WTC11 (cell line): Measurements from ENCODE around the gene JSRP1. TPM values are rescaled to one million over a fixed set of nuclear protein-coding genes. Genes with fewer than 3 reads are reported as not detected.

ENCODE experiments used
- ATAC-seq: fragments of 200-7000 bp; cut with Tn5 transposase; 2 replicates; pipeline ENCODE4 v1.10.0; 2021; ENCODE audit warnings: mild to moderate bottlenecking, moderate library complexity
- CTCF ChIA-PET: fragments of 300-600 bp; sonication (Branson Sonifier 250); formaldehyde crosslinking; loops from one replicate; lab custom pipeline; 2021; ENCODE audit warnings: antibody characterized with exemption; lab: Charles Lee
- POLR2A ChIA-PET: fragments of 350-600 bp; sonication (Branson Sonifier 250); formaldehyde crosslinking; loops from one replicate; lab custom pipeline; 2021; ENCODE audit warnings: antibody characterized with exemption; lab: Charles Lee
- DNase-seq: peaks from one replicate; pipeline ENCODE4 v3.0.0; 2021; ENCODE audit warnings: low spot score
- H3K27ac Mint-ChIP-seq: 2 replicates; pipeline ENCODE4 v1.8.0; 2021; ENCODE audit warnings: mixed read lengths
- H3K27me3 Mint-ChIP-seq: 2 replicates; pipeline ENCODE4 v1.8.0; 2021; ENCODE audit warnings: low read depth, mild to moderate bottlenecking, moderate library complexity, mixed read lengths
- H3K36me3 Mint-ChIP-seq: 2 replicates; pipeline ENCODE4 v1.8.0; 2021; ENCODE audit warnings: mixed read lengths
- H3K4me1 Mint-ChIP-seq: 2 replicates; pipeline ENCODE4 v1.8.0; 2022; ENCODE audit warnings: mixed read lengths
- H3K4me3 Mint-ChIP-seq: 2 replicates; pipeline ENCODE4 v1.8.0; 2021; ENCODE audit warnings: mild to moderate bottlenecking, moderate library complexity, mixed read lengths
- H3K9me3 Mint-ChIP-seq: 2 replicates; pipeline ENCODE4 v1.8.0; 2021; ENCODE audit warnings: mixed read lengths
- ATF1 ChIP-seq: sonication (generic); formaldehyde crosslinking; IDR thresholded peaks from 2 replicates; pipeline ENCODE4 v1.8.1; 2023; ENCODE audit warnings: mild to moderate bottlenecking, moderate library complexity, missing genetic modification reagents
- ATF6 ChIP-seq: sonication (generic); formaldehyde crosslinking; IDR thresholded peaks from 2 replicates; pipeline ENCODE4 v1.8.1; 2023; ENCODE audit warnings: mild to moderate bottlenecking, missing genetic modification reagents
- CREB1 ChIP-seq: sonication (generic); formaldehyde crosslinking; IDR thresholded peaks from 2 replicates; pipeline ENCODE4 v1.8.0; 2023; ENCODE audit warnings: mild to moderate bottlenecking, missing genetic modification reagents
- ETV6 ChIP-seq: sonication (generic); formaldehyde crosslinking; IDR thresholded peaks from 2 replicates; pipeline ENCODE4 v1.8.1; 2022; ENCODE audit warnings: mild to moderate bottlenecking, missing genetic modification reagents
- FOXJ3 ChIP-seq: sonication (generic); formaldehyde crosslinking; IDR thresholded peaks from 2 replicates; pipeline ENCODE4 v1.9.0; 2021; ENCODE audit warnings: missing genetic modification reagents, mild to moderate bottlenecking, borderline replicate concordance
- GTF2I ChIP-seq: fragments of 250-450 bp; sonication (Bioruptor Pico); conservative IDR thresholded peaks from 2 replicates; pipeline ENCODE4 v1.4.0; 2021; ENCODE audit warnings: mild to moderate bottlenecking
- JUN ChIP-seq: sonication (generic); formaldehyde crosslinking; IDR thresholded peaks from 2 replicates; pipeline ENCODE4 v1.8.0; 2023; ENCODE audit warnings: mild to moderate bottlenecking, missing genetic modification reagents
- MAX ChIP-seq: sonication (generic); formaldehyde crosslinking; IDR thresholded peaks from 2 replicates; pipeline ENCODE4 v1.8.0; 2022; ENCODE audit warnings: mild to moderate bottlenecking, missing genetic modification reagents
- MXD4 ChIP-seq: fragments of 250-450 bp; sonication (Bioruptor Pico); IDR thresholded peaks from 2 replicates; pipeline ENCODE4 v1.8.0; 2021; ENCODE audit warnings: mild to moderate bottlenecking, moderate library complexity, borderline replicate concordance
- SOX15 ChIP-seq: fragments of 250-450 bp; sonication (Bioruptor Pico); IDR thresholded peaks from 2 replicates; pipeline ENCODE4 v1.9.0; 2021; ENCODE audit warnings: mild to moderate bottlenecking
- TCF7 ChIP-seq: sonication (generic); formaldehyde crosslinking; IDR thresholded peaks from 2 replicates; pipeline ENCODE4 v1.8.0; 2022; ENCODE audit warnings: mild to moderate bottlenecking, low read depth, missing genetic modification reagents, moderate library complexity
- ZBTB21 ChIP-seq: sonication (generic); formaldehyde crosslinking; IDR thresholded peaks from 2 replicates; pipeline ENCODE4 v1.8.1; 2023; ENCODE audit warnings: mild to moderate bottlenecking, missing genetic modification reagents, borderline replicate concordance
- ZNF121 ChIP-seq: sonication (generic); formaldehyde crosslinking; IDR thresholded peaks from 2 replicates; pipeline ENCODE4 v1.8.0; 2023; ENCODE audit warnings: missing genetic modification reagents
- ZNF138 ChIP-seq: sonication (generic); formaldehyde crosslinking; conservative IDR thresholded peaks from 2 replicates; pipeline ENCODE4 v1.8.1; 2022; ENCODE audit warnings: mild to moderate bottlenecking, moderate library complexity, missing genetic modification reagents
- ZNF281 ChIP-seq: sonication (generic); formaldehyde crosslinking; IDR thresholded peaks from 2 replicates; pipeline ENCODE4 v1.8.0; 2023; ENCODE audit warnings: mild to moderate bottlenecking, missing genetic modification reagents
- ZNF425 ChIP-seq: fragments of 250-450 bp; sonication (Bioruptor Pico); conservative IDR thresholded peaks from 2 replicates; pipeline ENCODE4 v1.9.0; 2021; ENCODE audit warnings: mild to moderate bottlenecking
- total RNA-seq: library from RNA; stranded (reverse); gene quantifications from 3 replicates; pipeline ENCODE4 v1.2.3, GENCODE V29; 2021
- TF ChIP-seq, protein P1 (sequence below): fragments of 250-450 bp; sonication (Bioruptor Pico); IDR thresholded peaks from 2 replicates; pipeline ENCODE4 v1.8.0; 2021; ENCODE audit warnings: mild to moderate bottlenecking
- TF ChIP-seq, protein P2 (sequence below): sonication (generic); formaldehyde crosslinking; IDR thresholded peaks from 2 replicates; pipeline ENCODE4 v1.8.1; 2023; ENCODE audit warnings: mild to moderate bottlenecking, moderate library complexity, missing genetic modification reagents

Gene JSRP1
- total RNA-seq, 1 experiment from 2014 or later: 0.33 TPM

- DNase-seq (no peak), ATAC-seq (no peak)
- CTCF ChIA-PET: interaction anchor here (1.4 kb wide), 1 partner anchor 11 kb away, joined by 4 read pairs; no protein-coding TSS in a partner anchor
- TF ChIP-seq ZNF138 (CRISPR knock-in tag): no peak
- no peak for TF ChIP-seq ZBTB21 (CRISPR knock-in tag)
- TF ChIP-seq TCF7: no peak
- TF ChIP-seq MXD4 (CRISPR knock-in tag): no peak
- TF ChIP-seq, protein P1, sequence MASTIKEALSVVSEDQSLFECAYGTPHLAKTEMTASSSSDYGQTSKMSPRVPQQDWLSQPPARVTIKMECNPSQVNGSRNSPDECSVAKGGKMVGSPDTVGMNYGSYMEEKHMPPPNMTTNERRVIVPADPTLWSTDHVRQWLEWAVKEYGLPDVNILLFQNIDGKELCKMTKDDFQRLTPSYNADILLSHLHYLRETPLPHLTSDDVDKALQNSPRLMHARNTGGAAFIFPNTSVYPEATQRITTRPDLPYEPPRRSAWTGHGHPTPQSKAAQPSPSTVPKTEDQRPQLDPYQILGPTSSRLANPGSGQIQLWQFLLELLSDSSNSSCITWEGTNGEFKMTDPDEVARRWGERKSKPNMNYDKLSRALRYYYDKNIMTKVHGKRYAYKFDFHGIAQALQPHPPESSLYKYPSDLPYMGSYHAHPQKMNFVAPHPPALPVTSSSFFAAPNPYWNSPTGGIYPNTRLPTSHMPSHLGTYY (CRISPR knock-in tag): no peak
- no peak for TF ChIP-seq CREB1 (CRISPR knock-in tag)
- TF ChIP-seq SOX15 (CRISPR knock-in tag): no peak
- no peak for TF ChIP-seq ATF6 (CRISPR knock-in tag)
- no peak for TF ChIP-seq ZNF425 (CRISPR knock-in tag)
- TF ChIP-seq, protein P2, sequence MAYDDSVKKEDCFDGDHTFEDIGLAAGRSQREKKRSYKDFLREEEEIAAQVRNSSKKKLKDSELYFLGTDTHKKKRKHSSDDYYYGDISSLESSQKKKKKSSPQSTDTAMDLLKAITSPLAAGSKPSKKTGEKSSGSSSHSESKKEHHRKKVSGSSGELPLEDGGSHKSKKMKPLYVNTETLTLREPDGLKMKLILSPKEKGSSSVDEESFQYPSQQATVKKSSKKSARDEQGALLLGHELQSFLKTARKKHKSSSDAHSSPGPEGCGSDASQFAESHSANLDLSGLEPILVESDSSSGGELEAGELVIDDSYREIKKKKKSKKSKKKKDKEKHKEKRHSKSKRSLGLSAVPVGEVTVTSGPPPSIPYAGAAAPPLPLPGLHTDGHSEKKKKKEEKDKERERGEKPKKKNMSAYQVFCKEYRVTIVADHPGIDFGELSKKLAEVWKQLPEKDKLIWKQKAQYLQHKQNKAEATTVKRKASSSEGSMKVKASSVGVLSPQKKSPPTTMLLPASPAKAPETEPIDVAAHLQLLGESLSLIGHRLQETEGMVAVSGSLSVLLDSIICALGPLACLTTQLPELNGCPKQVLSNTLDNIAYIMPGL: no peak
- TF ChIP-seq FOXJ3 (CRISPR knock-in tag): no peak
- no peak for TF ChIP-seq ZNF121
- no peak for TF ChIP-seq JUN (CRISPR knock-in tag)
- no peak for TF ChIP-seq MAX (CRISPR knock-in tag)
- Mint-ChIP-seq H3K9me3 (no peaks in the 10 kb centered on the region), H3K27ac (no peak overlapping the region), H3K36me3 (peaks cover 30% of the 10 kb centered on the region), H3K4me1 (no peaks in the 10 kb centered on the region), H3K4me3 (no peak overlapping the region), H3K27me3 (no peaks in the 10 kb centered on the region)
- POLR2A ChIA-PET: no interaction called here
Measured at GRCh38 chr19:2210206-2210605, 46.0 kb downstream of the JSRP1 start.

DNA sequence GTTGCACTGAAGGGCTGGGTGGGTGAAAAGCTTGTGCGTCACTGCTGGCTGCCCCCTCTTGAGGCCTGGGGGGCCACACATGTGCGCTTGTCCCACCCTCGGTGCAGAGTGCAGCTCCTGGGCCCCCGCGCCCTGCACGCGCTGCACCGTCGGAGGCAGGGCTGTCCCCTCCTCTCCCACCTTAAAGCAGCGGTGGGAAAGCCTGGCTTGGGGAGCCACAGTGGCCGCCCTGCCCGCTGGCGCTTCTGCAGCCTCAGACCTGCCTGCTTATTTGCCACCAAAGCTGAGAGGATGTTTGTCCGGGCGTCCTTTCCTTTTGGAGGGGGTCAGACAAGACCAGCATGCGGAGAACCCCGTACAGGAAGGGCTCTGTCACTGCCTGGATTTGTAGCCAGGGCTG lies 46.8 kb downstream of the JSRP1 start:
- Mint-ChIP-seq H3K4me1 (no peaks in the 10 kb centered on the region), H3K27ac (no peak overlapping the region), H3K4me3 (no peak overlapping the region), H3K36me3 (peaks cover 29% of the 10 kb centered on the region), H3K27me3 (no peaks in the 10 kb centered on the region), H3K9me3 (no peaks in the 10 kb centered on the region)
- DNase-seq (no peak), ATAC-seq (no peak)
- CTCF ChIA-PET: interaction anchor here (1.0 to 1.3 kb wide), 2 partner anchors 10 to 12 kb away, joined by 7 to 9 read pairs; no protein-coding TSS in a partner anchor
- POLR2A ChIA-PET: no interaction called here
- TF ChIP-seq ZNF281 (CRISPR knock-in tag): no peak
- TF ChIP-seq ATF1: no peak
- TF ChIP-seq GTF2I (CRISPR knock-in tag): no peak
- TF ChIP-seq ZBTB21 (CRISPR knock-in tag): no peak
- TF ChIP-seq, protein P2: no peak
- no peak for TF ChIP-seq JUN (CRISPR knock-in tag)
- TF ChIP-seq ETV6 (CRISPR knock-in tag): no peak
